HG02678 (cell line): ENCODE data around the gene TNNT3.

ENCODE experiments used
- ATAC-seq: cut with Tn5 transposase; IDR thresholded peaks from one replicate; pipeline ENCODE4 v1.9.1; 2021; ENCODE audit warnings: mild to moderate bottlenecking, moderate library complexity; ENCODE audit not compliant: unreplicated experiment

TNNT3 gene

GRCh38 chr11:1920128-1920908 lies 815 bp downstream of the TNNT3 start:
- no peak for ATAC-seq

- no peak for ATAC-seq
Measured at GRCh38 chr11:1920909-1921573, 1.5 kb downstream of the TNNT3 start.

GRCh38 chr11:1921574-1922141 lies 2.2 kb downstream of the TNNT3 start:
- no peak for ATAC-seq

GRCh38 chr11:1922481-1923081 lies 3.1 kb downstream of the TNNT3 start:
- no peak for ATAC-seq

GRCh38 chr11:1923201-1923956 lies 3.9 kb downstream of the TNNT3 start:
- ATAC-seq: no peak

- ATAC-seq: no peak
Measured at GRCh38 chr11:1924181-1924580, 4.7 kb downstream of the TNNT3 start.

- no peak for ATAC-seq
Measured at GRCh38 chr11:1924646-1925372, 5.3 kb downstream of the TNNT3 start.

GRCh38 chr11:1925373-1926155 lies 6.1 kb downstream of the TNNT3 start:
- ATAC-seq: no peak

- no peak for ATAC-seq
Measured at GRCh38 chr11:1926156-1927025, 6.9 kb downstream of the TNNT3 start.

GRCh38 chr11:1927026-1927847 lies 7.7 kb downstream of the TNNT3 start:
- ATAC-seq: no peak

- ATAC-seq: no peak
Measured at GRCh38 chr11:1927848-1928469, 8.5 kb downstream of the TNNT3 start.

- no peak for ATAC-seq
Measured at GRCh38 chr11:1928470-1928890, 9.0 kb downstream of the TNNT3 start.

- no peak for ATAC-seq
Measured at GRCh38 chr11:1928891-1929541, 9.5 kb downstream of the TNNT3 start.

- no peak for ATAC-seq
Measured at GRCh38 chr11:1929621-1930461, 10.3 kb downstream of the TNNT3 start.

GRCh38 chr11:1930462-1930830 lies 10.9 kb downstream of the TNNT3 start:
- ATAC-seq: no peak
